Activated T-cell treated with anti-CD3 and anti-CD28 coated beads, Interleukin-2, amount 50 U/mL, for 72 hours (primary cell): ENCODE results near the gene HINFP. TPM values are rescaled to one million over a fixed set of nuclear protein-coding genes. Genes with fewer than 3 reads are reported as not detected.

Source experiments
- ATAC-seq, 2 donors: fragments of 150-1000 bp; cut with Tn5 transposase; replicated peaks in 1 of 2; 2 replicates each; pipeline ENCODE4 v1.10.0; 2021; ENCODE audit warnings: moderate library complexity in 2 of 2, mild to moderate bottlenecking in 1 of 2
- DNase-seq, 2 donors: peaks; one replicate each; pipeline ENCODE4 v3.0.0; 2021 to 2022; ENCODE audit warnings: mixed read lengths in 1 of 2
- H3K27ac Mint-ChIP-seq: one replicate; pipeline ENCODE4 v1.8.0; 2022; ENCODE audit warnings: mild to moderate bottlenecking, moderate library complexity, mixed read lengths
- H3K27me3 Mint-ChIP-seq: one replicate; pipeline ENCODE4 v1.8.0; 2022; ENCODE audit warnings: low read depth, mixed read lengths
- H3K36me3 Mint-ChIP-seq, 2 donors: one replicate each; pipeline ENCODE4 v1.8.0; 2022; ENCODE audit warnings: mixed read lengths in 2 of 2, mild to moderate bottlenecking in 1 of 2; ENCODE audit not compliant: insufficient read depth in 2 of 2
- H3K4me1 Mint-ChIP-seq: one replicate; pipeline ENCODE4 v1.8.0; 2022; ENCODE audit warnings: low read depth, mixed read lengths
- H3K4me3 Mint-ChIP-seq, 2 donors: one replicate each; pipeline ENCODE4 v1.8.0; 2022; ENCODE audit warnings: mild to moderate bottlenecking in 2 of 2, mixed read lengths in 2 of 2, moderate library complexity in 2 of 2
- H3K9me3 Mint-ChIP-seq, 2 donors: one replicate each; pipeline ENCODE4 v1.8.0; 2022; ENCODE audit warnings: mixed read lengths in 2 of 2
- total RNA-seq, 2 donors: library from RNA; stranded (reverse); gene quantifications; one replicate each; pipeline ENCODE4 v1.2.3, GENCODE V29; 2022

HINFP gene
- total RNA-seq, 2 donors from 2014 or later, result 31.9 to 34.1 TPM

DNA sequence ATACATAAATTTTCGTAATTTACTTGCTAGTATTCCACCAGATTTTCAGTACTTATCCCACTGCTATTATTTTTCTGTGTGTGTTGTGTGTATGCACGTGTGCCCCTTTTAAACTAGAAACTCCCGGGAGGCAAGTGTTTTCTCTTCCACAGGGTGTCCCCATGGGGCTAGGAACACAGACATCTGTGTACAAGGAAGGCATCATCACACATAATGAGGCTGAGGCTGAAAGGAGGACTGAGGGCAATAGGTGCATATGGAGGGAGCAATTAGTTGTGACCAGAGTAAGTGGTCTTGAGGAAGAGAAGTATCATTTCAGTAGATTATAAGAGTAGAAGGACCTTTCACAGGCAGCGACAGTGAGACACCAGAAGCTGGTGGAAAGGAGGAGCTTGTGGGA, 17.6 kb upstream of the HINFP start:
- Mint-ChIP-seq H3K27ac (no peak overlapping the region), H3K4me3 (no peak overlapping the region), H3K9me3 (no peaks in the 10 kb centered on the region), H3K36me3 (peaks cover 6% of the 10 kb centered on the region in 2 donors), H3K27me3 (no peaks in the 10 kb centered on the region), H3K4me1 (peaks cover 63% of the 10 kb centered on the region)
- no peak for DNase-seq
- ATAC-seq, result no peak

DNA sequence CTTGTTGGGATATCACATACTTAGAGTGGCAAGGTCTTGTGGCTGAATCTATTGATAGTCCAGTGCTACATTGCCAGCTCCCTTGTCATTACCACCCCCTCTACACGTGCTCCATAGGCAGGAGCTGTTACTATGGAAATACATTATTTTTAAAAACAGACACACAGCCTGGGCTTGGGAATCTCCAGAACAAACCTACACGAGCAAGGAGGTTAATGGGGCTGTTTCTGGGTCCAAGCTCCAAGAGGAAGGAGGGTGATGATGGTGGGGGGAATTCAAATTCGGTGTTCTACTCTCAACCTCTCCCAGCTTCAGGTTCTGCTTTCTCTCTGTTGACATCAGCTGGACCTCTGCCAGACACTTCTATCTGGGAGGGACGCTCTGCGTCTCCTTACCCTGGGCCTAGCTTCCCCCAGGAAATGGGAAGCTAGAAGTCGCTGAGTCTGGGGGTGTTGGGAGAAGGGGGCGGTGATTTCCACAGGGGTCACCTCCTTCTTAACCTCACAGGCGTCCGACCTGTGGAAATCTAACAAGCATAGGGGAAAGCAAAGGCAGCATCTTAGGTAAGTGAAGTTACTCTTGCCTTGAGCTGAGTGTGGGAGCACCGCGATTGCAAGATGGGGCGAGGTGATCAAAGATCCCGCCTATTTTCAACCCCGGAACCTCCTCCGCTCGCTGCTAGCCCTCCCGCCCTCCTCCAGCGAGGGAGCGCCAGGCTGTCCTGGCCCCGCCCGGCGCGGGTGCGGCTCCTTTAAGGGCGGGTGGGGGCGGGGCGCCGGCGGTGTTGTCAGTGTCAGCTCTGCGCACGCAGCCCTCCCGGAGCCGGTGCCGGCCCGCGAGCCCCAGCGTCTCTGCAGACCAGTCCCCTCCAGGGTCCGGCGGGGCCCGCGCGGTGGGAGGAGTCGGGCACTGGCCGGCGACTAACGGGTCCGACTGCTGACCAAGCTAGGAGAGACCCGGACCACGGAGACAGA, 14.5 kb upstream of the HINFP start, which contains the start of gene C2CD2L:
Gene C2CD2L (plus strand): TSS at position 781 of the 974 bp plus-strand sequence. CDS start 398 bp downstream, outside the sequence.
- H3K27ac Mint-ChIP-seq, result peak within 1 kb of the TSS; percentile 88
- H3K9me3 Mint-ChIP-seq, result no peaks in the 10 kb centered on the region
- no peaks in the 10 kb centered on the region for H3K27me3 Mint-ChIP-seq
- peaks cover 60% of the 10 kb centered on the region for H3K4me1 Mint-ChIP-seq
- peak within 1 kb of the TSS; percentile 96 to 97 for H3K4me3 Mint-ChIP-seq
- DNase-seq, result peak; percentile 92 to 94
- ATAC-seq, result peak; percentile 92 to 95
- peaks cover 2 to 13% of the 10 kb centered on the region in 2 donors for H3K36me3 Mint-ChIP-seq

DNA sequence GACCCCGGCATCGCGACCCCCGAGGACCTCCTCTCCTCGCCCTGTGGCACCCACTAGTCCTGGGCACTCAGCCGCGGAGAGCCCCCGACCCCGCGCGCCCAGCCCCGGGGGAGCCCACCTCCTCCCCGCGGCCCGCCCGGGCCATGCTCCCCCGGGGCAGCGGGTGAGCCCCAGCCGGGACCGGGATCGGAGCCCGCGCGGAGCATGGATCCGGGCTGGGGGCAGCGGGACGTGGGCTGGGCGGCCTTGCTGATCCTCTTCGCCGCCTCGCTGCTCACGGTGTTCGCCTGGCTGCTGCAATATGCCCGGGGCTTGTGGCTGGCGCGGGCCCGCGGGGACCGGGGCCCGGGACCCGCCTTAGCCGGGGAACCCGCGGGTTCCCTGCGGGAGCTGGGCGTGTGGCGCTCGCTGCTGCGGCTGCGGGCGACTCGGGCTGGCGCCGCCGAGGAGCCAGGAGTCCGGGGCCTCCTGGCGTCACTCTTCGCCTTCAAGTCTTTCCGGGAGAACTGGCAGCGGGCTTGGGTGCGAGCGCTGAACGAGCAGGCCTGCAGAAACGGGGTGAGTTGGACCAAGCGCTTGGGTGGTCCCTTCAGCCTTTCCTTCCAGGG, 13.7 kb upstream of the HINFP start:
- H3K4me1 Mint-ChIP-seq, result peaks cover 62% of the 10 kb centered on the region
- peak; percentile 21 to 22 for ATAC-seq
- peak in 1 of 2 donors; percentile 18 for DNase-seq
- no peak overlapping the region for H3K27ac Mint-ChIP-seq
- H3K27me3 Mint-ChIP-seq, result no peaks in the 10 kb centered on the region
- peak overlapping the region; percentile 96 to 97 for H3K4me3 Mint-ChIP-seq
- H3K9me3 Mint-ChIP-seq, result no peaks in the 10 kb centered on the region
- H3K36me3 Mint-ChIP-seq, result peaks cover 2 to 13% of the 10 kb centered on the region in 2 donors

DNA sequence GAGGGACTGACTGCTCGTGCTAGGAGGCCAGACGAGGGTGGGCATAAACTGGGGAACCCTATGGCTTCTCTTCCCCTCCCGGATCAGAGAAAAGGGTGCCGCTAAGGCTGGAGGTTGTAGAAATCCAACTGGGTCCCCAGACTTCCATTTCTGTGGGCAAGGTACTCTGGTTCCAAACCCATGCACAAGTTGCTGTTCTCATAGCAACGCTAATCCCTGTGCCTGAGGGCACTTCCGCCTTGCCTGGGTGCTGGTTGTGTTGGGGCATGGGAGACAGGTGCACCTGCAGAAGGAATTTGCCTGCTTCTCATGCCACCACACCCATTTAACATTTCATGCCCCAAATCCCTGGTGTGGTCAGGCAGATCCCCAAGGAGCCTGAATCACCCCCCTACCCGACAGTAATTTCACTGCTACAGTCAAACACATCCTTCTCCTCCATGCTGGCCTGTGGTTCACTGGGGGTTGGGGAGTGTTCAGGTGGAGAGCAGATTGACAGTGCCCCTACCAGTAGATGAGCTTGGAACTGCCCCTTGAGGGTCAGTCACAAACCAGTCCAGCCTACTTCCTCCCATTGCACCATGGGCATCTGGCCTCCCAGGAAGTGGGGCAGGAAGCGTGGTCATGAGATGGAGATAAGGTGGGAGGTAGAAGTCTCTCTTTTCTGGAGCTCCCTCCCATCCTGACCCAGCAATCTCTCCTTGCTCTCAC, 13.1 kb upstream of the HINFP start:
- Mint-ChIP-seq H3K27me3 (no peaks in the 10 kb centered on the region), H3K9me3 (no peaks in the 10 kb centered on the region), H3K27ac (peak overlapping the region; percentile 73), H3K36me3 (peaks cover 2 to 18% of the 10 kb centered on the region in 2 donors), H3K4me1 (peaks cover 57% of the 10 kb centered on the region), H3K4me3 (peak overlapping the region; percentile 95 to 97)
- peak in 1 of 2 donors; percentile 20 for ATAC-seq
- DNase-seq, result peak in 1 of 2 donors; percentile 44

DNA sequence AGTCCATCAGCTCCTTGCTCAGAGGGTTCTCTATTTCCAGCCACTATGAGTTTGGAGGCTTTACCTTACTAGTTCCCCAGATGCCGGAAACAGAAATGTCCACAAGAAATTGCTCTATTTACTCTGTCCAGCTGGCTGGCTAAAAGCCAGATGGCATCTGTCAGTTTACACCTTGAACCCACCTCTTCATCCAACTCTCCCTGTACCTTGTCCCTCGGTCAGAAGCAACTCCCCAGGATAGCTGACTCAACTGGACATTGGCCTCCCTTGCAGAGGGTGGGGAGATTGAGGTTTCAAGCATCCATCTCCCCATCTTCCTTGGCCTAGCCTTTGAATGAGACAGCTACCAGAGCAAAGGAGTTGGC, 12.5 kb upstream of the HINFP start:
- ATAC-seq (no peak), DNase-seq (no peak)
- peaks cover 2 to 19% of the 10 kb centered on the region in 2 donors for H3K36me3 Mint-ChIP-seq
- H3K4me1 Mint-ChIP-seq, result peaks cover 52% of the 10 kb centered on the region
- no peaks in the 10 kb centered on the region for H3K27me3 Mint-ChIP-seq
- H3K9me3 Mint-ChIP-seq, result no peaks in the 10 kb centered on the region
- peak overlapping the region; percentile 95 to 97 for H3K4me3 Mint-ChIP-seq
- peak overlapping the region; percentile 73 for H3K27ac Mint-ChIP-seq

DNA sequence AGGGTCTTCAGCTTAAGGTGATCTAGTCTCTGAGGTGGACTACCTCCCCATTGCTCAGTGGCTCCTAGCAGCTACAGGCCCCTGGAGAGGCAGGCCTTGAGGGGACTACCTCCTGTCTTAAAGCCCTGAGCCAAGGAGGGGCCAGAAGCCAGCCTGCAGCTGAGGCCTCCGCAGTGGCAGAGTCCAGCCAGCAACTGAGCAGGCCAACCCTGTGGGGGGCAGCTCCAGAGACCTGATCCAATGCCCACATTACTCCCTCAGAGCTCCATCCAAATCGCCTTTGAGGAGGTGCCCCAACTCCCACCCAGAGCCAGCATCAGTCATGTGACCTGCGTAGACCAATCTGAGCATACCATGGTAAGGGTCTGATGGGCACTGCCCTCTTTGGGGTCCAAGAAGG, 11.5 kb upstream of the HINFP start:
- peak overlapping the region in 1 of 2 donors; percentile 95 for H3K4me3 Mint-ChIP-seq
- H3K9me3 Mint-ChIP-seq, result no peaks in the 10 kb centered on the region

DNA sequence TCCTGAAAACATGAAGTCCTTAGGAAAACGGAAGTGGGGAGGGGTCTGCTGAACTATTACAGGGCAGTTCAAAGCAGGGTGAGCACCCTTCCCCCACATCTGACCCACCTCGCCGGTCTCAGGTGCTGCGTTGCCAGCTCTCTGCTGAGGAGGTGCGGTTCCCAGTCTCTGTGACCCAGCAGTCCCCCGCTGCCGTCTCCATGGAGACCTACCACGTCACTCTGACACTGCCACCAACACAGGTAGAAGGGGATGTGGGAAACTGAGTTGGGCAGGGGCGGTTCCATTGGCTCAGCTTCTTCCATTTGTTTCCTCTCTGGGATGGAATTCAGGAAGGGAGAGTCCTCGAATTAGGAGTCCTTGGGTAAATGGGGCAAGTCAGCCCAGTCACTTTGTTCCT, 10.9 kb upstream of the HINFP start:
- Mint-ChIP-seq H3K27ac (peak overlapping the region; percentile 16), H3K4me3 (no peak overlapping the region), H3K4me1 (peaks cover 52% of the 10 kb centered on the region), H3K9me3 (no peaks in the 10 kb centered on the region), H3K36me3 (peaks cover 4 to 22% of the 10 kb centered on the region in 2 donors), H3K27me3 (no peaks in the 10 kb centered on the region)
- no peak for ATAC-seq
- no peak for DNase-seq

More for the DNA sequence above, 11.5 kb upstream of the HINFP start:
- no peak overlapping the region for H3K27ac Mint-ChIP-seq
- peaks cover 2 to 19% of the 10 kb centered on the region in 2 donors for H3K36me3 Mint-ChIP-seq
- peaks cover 50% of the 10 kb centered on the region for H3K4me1 Mint-ChIP-seq
- DNase-seq (no peak), ATAC-seq (no peak)
- H3K27me3 Mint-ChIP-seq, result no peaks in the 10 kb centered on the region

DNA sequence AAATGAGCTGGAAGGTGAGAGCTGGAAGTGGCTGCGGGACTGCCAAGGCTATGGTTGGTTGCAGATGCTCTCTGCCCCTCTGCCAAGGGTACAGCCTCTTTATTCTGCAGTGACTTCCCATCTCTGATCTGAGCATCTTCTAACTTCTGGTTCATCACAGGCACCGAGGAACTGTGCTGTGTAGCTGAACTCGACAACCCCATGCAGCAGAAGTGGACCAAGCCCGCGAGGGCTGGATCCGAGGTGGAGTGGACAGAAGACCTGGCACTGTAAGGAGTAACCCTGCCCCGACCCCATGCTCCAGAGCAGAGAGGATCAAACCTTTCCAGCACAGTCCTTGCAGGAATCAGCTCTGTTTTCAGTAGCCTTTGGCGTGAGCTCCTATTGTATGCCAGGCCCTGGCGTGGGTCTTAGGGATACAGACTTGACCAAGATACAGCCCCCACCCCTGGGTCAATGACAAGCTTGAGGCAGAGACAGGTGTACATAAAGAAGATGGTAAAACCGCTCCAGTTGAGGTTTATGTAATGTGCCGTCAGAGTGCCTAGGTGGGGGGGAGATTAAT, 9.9 kb upstream of the HINFP start:
- H3K36me3 Mint-ChIP-seq, result peaks cover 4 to 23% of the 10 kb centered on the region in 2 donors
- no peaks in the 10 kb centered on the region for H3K9me3 Mint-ChIP-seq
- no peaks in the 10 kb centered on the region for H3K27me3 Mint-ChIP-seq
- no peak overlapping the region for H3K27ac Mint-ChIP-seq
- no peak for ATAC-seq
- no peak for DNase-seq
- H3K4me1 Mint-ChIP-seq, result peaks cover 55% of the 10 kb centered on the region
- no peak overlapping the region for H3K4me3 Mint-ChIP-seq

DNA sequence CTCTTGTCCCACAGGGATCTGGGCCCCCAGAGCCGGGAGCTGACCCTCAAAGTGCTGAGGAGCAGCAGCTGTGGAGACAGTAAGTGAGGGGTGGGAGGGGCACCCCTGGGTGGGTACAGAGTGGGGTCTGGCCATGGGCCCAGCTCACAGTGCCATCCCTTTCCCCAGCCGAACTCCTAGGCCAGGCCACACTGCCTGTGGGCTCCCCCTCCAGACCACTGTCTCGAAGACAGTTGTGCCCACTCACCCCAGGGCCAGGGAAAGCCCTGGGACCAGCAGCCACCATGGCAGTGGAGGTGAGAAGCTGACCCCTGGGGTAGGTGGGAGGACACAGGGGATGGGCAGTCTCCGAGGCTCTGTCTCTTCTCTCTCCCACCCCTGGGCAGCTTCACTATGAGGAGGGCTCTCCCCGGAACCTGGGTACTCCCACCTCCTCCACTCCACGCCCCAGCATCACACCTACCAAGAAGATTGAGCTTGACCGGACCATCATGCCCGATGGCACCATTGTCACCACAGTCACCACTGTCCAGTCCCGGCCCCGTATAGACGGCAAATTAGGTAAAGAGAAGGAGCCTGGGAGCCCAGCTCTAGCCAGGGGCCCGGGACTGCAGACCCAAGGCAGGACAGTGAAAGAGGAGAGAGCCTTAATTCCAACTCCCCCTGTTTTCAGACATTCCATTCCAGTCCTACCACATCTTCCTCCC, 8.9 kb upstream of the HINFP start:
- no peaks in the 10 kb centered on the region for H3K9me3 Mint-ChIP-seq
- peaks cover 56% of the 10 kb centered on the region for H3K4me1 Mint-ChIP-seq
- no peaks in the 10 kb centered on the region for H3K27me3 Mint-ChIP-seq
- no peak overlapping the region for H3K27ac Mint-ChIP-seq
- H3K4me3 Mint-ChIP-seq, result no peak overlapping the region
- DNase-seq (no peak), ATAC-seq (no peak)
- H3K36me3 Mint-ChIP-seq, result peaks cover 4 to 27% of the 10 kb centered on the region in 2 donors

DNA sequence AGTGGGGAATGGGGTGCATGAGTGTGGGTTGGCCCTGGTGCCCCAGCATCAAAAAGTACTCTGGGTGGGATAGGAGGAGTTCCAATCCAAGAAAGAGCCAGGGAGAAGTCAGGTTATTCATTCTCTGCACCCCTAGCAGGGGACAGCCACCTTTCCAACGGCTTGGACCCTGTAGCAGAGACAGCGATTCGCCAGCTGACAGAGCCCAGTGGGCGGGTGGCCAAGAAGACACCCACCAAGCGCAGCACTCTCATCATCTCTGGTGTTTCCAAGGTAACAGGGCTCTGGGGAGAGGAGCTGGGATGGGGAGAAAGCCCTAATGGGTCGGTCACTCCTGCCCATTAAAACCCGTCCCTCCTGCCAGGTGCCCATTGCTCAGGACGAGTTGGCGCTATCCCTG, 7.7 kb upstream of the HINFP start:
- H3K4me1 Mint-ChIP-seq, result peaks cover 50% of the 10 kb centered on the region
- no peaks in the 10 kb centered on the region for H3K9me3 Mint-ChIP-seq
- no peak for ATAC-seq
- no peak for DNase-seq
- no peak overlapping the region for H3K4me3 Mint-ChIP-seq
- no peak overlapping the region for H3K27ac Mint-ChIP-seq
- H3K27me3 Mint-ChIP-seq, result no peaks in the 10 kb centered on the region
- peaks cover 4 to 25% of the 10 kb centered on the region in 2 donors for H3K36me3 Mint-ChIP-seq

DNA sequence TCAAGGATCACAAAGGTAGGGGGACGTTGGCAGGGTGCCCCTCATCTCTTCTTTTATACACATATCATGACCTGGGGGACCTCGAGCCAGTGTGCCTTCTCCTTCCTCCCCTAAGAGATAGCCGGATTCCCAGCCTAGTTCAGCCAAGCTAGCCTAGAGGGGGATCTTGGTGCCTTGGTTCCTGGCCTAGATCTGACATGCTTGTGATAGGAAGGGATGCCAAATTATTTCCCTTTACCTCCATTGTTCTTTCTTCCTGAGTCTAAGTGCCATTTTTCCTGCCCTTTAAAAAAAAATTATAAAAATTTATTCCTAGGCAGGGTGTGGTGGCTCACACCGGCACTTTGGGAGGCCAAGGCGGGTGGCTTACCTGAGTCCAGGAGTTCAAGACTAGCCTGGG, 7.0 kb upstream of the HINFP start:
- no peaks in the 10 kb centered on the region for H3K27me3 Mint-ChIP-seq
- H3K4me3 Mint-ChIP-seq, result no peak overlapping the region
- H3K36me3 Mint-ChIP-seq, result peaks cover 4 to 25% of the 10 kb centered on the region in 2 donors
- no peak for ATAC-seq
- H3K4me1 Mint-ChIP-seq, result peaks cover 44% of the 10 kb centered on the region
- no peak overlapping the region for H3K27ac Mint-ChIP-seq
- no peak for DNase-seq
- no peaks in the 10 kb centered on the region for H3K9me3 Mint-ChIP-seq
